ENCODE measurements around the gene SLC5A8.

SLC5A8 gene

GRCh38 chr12:101209319-101210302 is at the start of gene SLC5A8:
SLC5A8 (minus strand) TSS chr12:101210238; CDS start chr12:101209848, 390 bp downstream.
- peak within 1 kb of the TSS; percentile 69 for H3K4me3 ChIP-seq (ENCODE audit: low read depth, low read length)
- no peaks in the 10 kb centered on the region for H3K4me1 ChIP-seq (ENCODE audit: control insufficient read depth, insufficient read depth, low read length)
- no peak within 1 kb of the TSS for H3K9ac ChIP-seq (ENCODE audit: low read depth, low read length)
- H3K27ac ChIP-seq (ENCODE audit: low read depth, low read length), result no peak within 1 kb of the TSS
- peaks cover 32% of the 10 kb centered on the region for H3K27me3 ChIP-seq (ENCODE audit: control insufficient read depth, insufficient read depth, low read length)
- peaks cover 4% of the 10 kb centered on the region; the same call in 1 of the 2 replicates for H3K9me3 ChIP-seq (ENCODE audit: control insufficient read depth, insufficient read depth, low read length)
- no peaks in the 10 kb centered on the region for H3K36me3 ChIP-seq (ENCODE audit: control insufficient read depth, insufficient read depth, low read length)

- Histone ChIP-seq H3K36me3 (ENCODE audit: control insufficient read depth, insufficient read depth, low read length) (no peaks in the 10 kb centered on the region), H3K9ac (ENCODE audit: low read depth, low read length) (no peak overlapping the region), H3K4me1 (ENCODE audit: control insufficient read depth, insufficient read depth, low read length) (0 out of 2 replicates have a peak, but pooled peaks cover 5% of the 10 kb centered on the region), H3K27me3 (ENCODE audit: control insufficient read depth, insufficient read depth, low read length) (no peaks in the 10 kb centered on the region), H3K27ac (ENCODE audit: low read depth, low read length) (no peak overlapping the region), H3K9me3 (ENCODE audit: control insufficient read depth, insufficient read depth, low read length) (no peaks in the 10 kb centered on the region; the same call in 1 of the 2 replicates), H3K4me3 (ENCODE audit: low read depth, low read length) (no peak overlapping the region)
Observed at GRCh38 chr12:101257357-101257756, 47.3 kb upstream of the SLC5A8 start.

- Histone ChIP-seq H3K36me3 (ENCODE audit: control insufficient read depth, insufficient read depth, low read length) (no peaks in the 10 kb centered on the region), H3K27me3 (ENCODE audit: control insufficient read depth, insufficient read depth, low read length) (no peaks in the 10 kb centered on the region), H3K9me3 (ENCODE audit: control insufficient read depth, insufficient read depth, low read length) (no peaks in the 10 kb centered on the region; the same call in 1 of the 2 replicates), H3K9ac (ENCODE audit: low read depth, low read length) (no peak overlapping the region), H3K4me3 (ENCODE audit: low read depth, low read length) (no peak overlapping the region), H3K27ac (ENCODE audit: low read depth, low read length) (no peak overlapping the region), H3K4me1 (ENCODE audit: control insufficient read depth, insufficient read depth, low read length) (0 out of 2 replicates have a peak, but pooled peaks cover 5% of the 10 kb centered on the region)
Observed at GRCh38 chr12:101256266-101256665, 46.2 kb upstream of the SLC5A8 start.

GRCh38 chr12:101243616-101244015 is 33.6 kb upstream of the SLC5A8 start:
- Histone ChIP-seq H3K9me3 (ENCODE audit: control insufficient read depth, insufficient read depth, low read length) (no peaks in the 10 kb centered on the region), H3K27me3 (ENCODE audit: control insufficient read depth, insufficient read depth, low read length) (no peaks in the 10 kb centered on the region), H3K27ac (ENCODE audit: low read depth, low read length) (no peak overlapping the region), H3K36me3 (ENCODE audit: control insufficient read depth, insufficient read depth, low read length) (no peaks in the 10 kb centered on the region), H3K4me1 (ENCODE audit: control insufficient read depth, insufficient read depth, low read length) (no peaks in the 10 kb centered on the region), H3K9ac (ENCODE audit: low read depth, low read length) (no peak overlapping the region), H3K4me3 (ENCODE audit: low read depth, low read length) (no peak overlapping the region)

GRCh38 chr12:101243074-101243473 is 33.0 kb upstream of the SLC5A8 start:
- H3K27me3 ChIP-seq (ENCODE audit: control insufficient read depth, insufficient read depth, low read length), result no peaks in the 10 kb centered on the region
- H3K27ac ChIP-seq (ENCODE audit: low read depth, low read length), result no peak overlapping the region
- no peaks in the 10 kb centered on the region for H3K9me3 ChIP-seq (ENCODE audit: control insufficient read depth, insufficient read depth, low read length)
- H3K9ac ChIP-seq (ENCODE audit: low read depth, low read length), result no peak overlapping the region
- no peak overlapping the region for H3K4me3 ChIP-seq (ENCODE audit: low read depth, low read length)
- no peaks in the 10 kb centered on the region for H3K4me1 ChIP-seq (ENCODE audit: control insufficient read depth, insufficient read depth, low read length)
- H3K36me3 ChIP-seq (ENCODE audit: control insufficient read depth, insufficient read depth, low read length), result no peaks in the 10 kb centered on the region

GRCh38 chr12:101238800-101239329 is 28.8 kb upstream of the SLC5A8 start:
- no peak overlapping the region for H3K4me3 ChIP-seq (ENCODE audit: low read depth, low read length)
- H3K4me1 ChIP-seq (ENCODE audit: control insufficient read depth, insufficient read depth, low read length), result no peaks in the 10 kb centered on the region
- no peaks in the 10 kb centered on the region for H3K9me3 ChIP-seq (ENCODE audit: control insufficient read depth, insufficient read depth, low read length)
- no peaks in the 10 kb centered on the region for H3K27me3 ChIP-seq (ENCODE audit: control insufficient read depth, insufficient read depth, low read length)
- H3K27ac ChIP-seq (ENCODE audit: low read depth, low read length), result no peak overlapping the region
- no peaks in the 10 kb centered on the region for H3K36me3 ChIP-seq (ENCODE audit: control insufficient read depth, insufficient read depth, low read length)
- no peak overlapping the region for H3K9ac ChIP-seq (ENCODE audit: low read depth, low read length)

- Histone ChIP-seq H3K4me3 (ENCODE audit: low read depth, low read length) (no peak overlapping the region), H3K27ac (ENCODE audit: low read depth, low read length) (no peak overlapping the region), H3K36me3 (ENCODE audit: control insufficient read depth, insufficient read depth, low read length) (no peaks in the 10 kb centered on the region), H3K9ac (ENCODE audit: low read depth, low read length) (no peak overlapping the region), H3K9me3 (ENCODE audit: control insufficient read depth, insufficient read depth, low read length) (no peaks in the 10 kb centered on the region), H3K4me1 (ENCODE audit: control insufficient read depth, insufficient read depth, low read length) (no peaks in the 10 kb centered on the region), H3K27me3 (ENCODE audit: control insufficient read depth, insufficient read depth, low read length) (no peaks in the 10 kb centered on the region)
Observed at GRCh38 chr12:101238306-101238705, 28.3 kb upstream of the SLC5A8 start.

- Histone ChIP-seq H3K27me3 (ENCODE audit: control insufficient read depth, insufficient read depth, low read length) (no peaks in the 10 kb centered on the region), H3K36me3 (ENCODE audit: control insufficient read depth, insufficient read depth, low read length) (no peaks in the 10 kb centered on the region), H3K9ac (ENCODE audit: low read depth, low read length) (no peak overlapping the region), H3K4me1 (ENCODE audit: control insufficient read depth, insufficient read depth, low read length) (no peaks in the 10 kb centered on the region), H3K9me3 (ENCODE audit: control insufficient read depth, insufficient read depth, low read length) (no peaks in the 10 kb centered on the region), H3K27ac (ENCODE audit: low read depth, low read length) (no peak overlapping the region), H3K4me3 (ENCODE audit: low read depth, low read length) (no peak overlapping the region)
Observed at GRCh38 chr12:101235686-101236085, 25.6 kb upstream of the SLC5A8 start.

- H3K4me3 ChIP-seq (ENCODE audit: low read depth, low read length), result no peak overlapping the region
- no peak overlapping the region for H3K27ac ChIP-seq (ENCODE audit: low read depth, low read length)
- H3K4me1 ChIP-seq (ENCODE audit: control insufficient read depth, insufficient read depth, low read length), result no peaks in the 10 kb centered on the region
- H3K9me3 ChIP-seq (ENCODE audit: control insufficient read depth, insufficient read depth, low read length), result no peaks in the 10 kb centered on the region
- no peak overlapping the region for H3K9ac ChIP-seq (ENCODE audit: low read depth, low read length)
- H3K27me3 ChIP-seq (ENCODE audit: control insufficient read depth, insufficient read depth, low read length), result no peaks in the 10 kb centered on the region
- no peaks in the 10 kb centered on the region for H3K36me3 ChIP-seq (ENCODE audit: control insufficient read depth, insufficient read depth, low read length)
Observed at GRCh38 chr12:101231636-101232035, 21.6 kb upstream of the SLC5A8 start.

GRCh38 chr12:101230547-101230946 is 20.5 kb upstream of the SLC5A8 start:
- H3K9ac ChIP-seq (ENCODE audit: low read depth, low read length), result no peak overlapping the region
- H3K27me3 ChIP-seq (ENCODE audit: control insufficient read depth, insufficient read depth, low read length), result no peaks in the 10 kb centered on the region
- no peak overlapping the region for H3K4me3 ChIP-seq (ENCODE audit: low read depth, low read length)
- no peaks in the 10 kb centered on the region for H3K9me3 ChIP-seq (ENCODE audit: control insufficient read depth, insufficient read depth, low read length)
- no peak overlapping the region for H3K27ac ChIP-seq (ENCODE audit: low read depth, low read length)
- H3K36me3 ChIP-seq (ENCODE audit: control insufficient read depth, insufficient read depth, low read length), result no peaks in the 10 kb centered on the region
- no peaks in the 10 kb centered on the region for H3K4me1 ChIP-seq (ENCODE audit: control insufficient read depth, insufficient read depth, low read length)

GRCh38 chr12:101229841-101230241 is 19.8 kb upstream of the SLC5A8 start:
- Histone ChIP-seq H3K27me3 (ENCODE audit: control insufficient read depth, insufficient read depth, low read length) (no peaks in the 10 kb centered on the region), H3K27ac (ENCODE audit: low read depth, low read length) (no peak overlapping the region), H3K9ac (ENCODE audit: low read depth, low read length) (no peak overlapping the region), H3K9me3 (ENCODE audit: control insufficient read depth, insufficient read depth, low read length) (no peaks in the 10 kb centered on the region), H3K4me1 (ENCODE audit: control insufficient read depth, insufficient read depth, low read length) (no peaks in the 10 kb centered on the region), H3K36me3 (ENCODE audit: control insufficient read depth, insufficient read depth, low read length) (no peaks in the 10 kb centered on the region), H3K4me3 (ENCODE audit: low read depth, low read length) (no peak overlapping the region)

Measured in HUES48 (cell line).